ENCODE results near the gene NKD1.

NKD1 gene

GRCh38 chr16:50657241-50657640, 109.0 kb downstream of the NKD1 start:
- no peak for TF ChIP-seq CTCF (conservative IDR thresholded peaks at IDR 0.05)
- H3K27ac ChIP-seq = no peak overlapping the region

- H3K27ac ChIP-seq = no peak overlapping the region
- no peak for TF ChIP-seq CTCF (conservative IDR thresholded peaks at IDR 0.05)
Observed at GRCh38 chr16:50659806-50660205, 111.6 kb downstream of the NKD1 start.

- H3K27ac ChIP-seq = no peak overlapping the region
- TF ChIP-seq CTCF (conservative IDR thresholded peaks at IDR 0.05) = no peak
Observed at GRCh38 chr16:50662306-50662940, 114.2 kb downstream of the NKD1 start.

GRCh38 chr16:50664270-50664669, 116.1 kb downstream of the NKD1 start:
- TF ChIP-seq CTCF (conservative IDR thresholded peaks at IDR 0.05) = no peak

GRCh38 chr16:50665128-50665878, 117.1 kb downstream of the NKD1 start:
- H3K27ac ChIP-seq = no peak overlapping the region
- TF ChIP-seq CTCF (conservative IDR thresholded peaks at IDR 0.05) = peak; percentile 87

More at GRCh38 chr16:50664270-50664669, 116.1 kb downstream of the NKD1 start:
- H3K27ac ChIP-seq = no peak overlapping the region

- TF ChIP-seq CTCF (conservative IDR thresholded peaks at IDR 0.05) = no peak
- H3K27ac ChIP-seq = no peak overlapping the region
Observed at GRCh38 chr16:50666658-50667496, 118.7 kb downstream of the NKD1 start.
